ENCODE results near the gene MVB12B. TPM values are rescaled to one million over a fixed set of nuclear protein-coding genes. Genes with fewer than 3 reads are reported as not detected.
A peak's percentile ranks its signal among the peaks of the same experiment; 100 is the strongest.

Gene MVB12B
- total RNA-seq, 2 donors from 2014 or later = 18.6 to 19.7 TPM

GRCh38 chr9:126515873-126516505 lies 189.4 kb downstream of the MVB12B start:
- Mint-ChIP-seq H3K27me3 (ENCODE audit: insufficient read depth) (peaks cover 8% of the 10 kb centered on the region), H3K4me1 (peaks cover 56% of the 10 kb centered on the region), H3K36me3 (ENCODE audit: low read depth) (no peaks in the 10 kb centered on the region), H3K9me3 (no peaks in the 10 kb centered on the region), H3K4me3 (no peak overlapping the region), H3K27ac (peak overlapping the region; percentile 56)
- DNase-seq = no peak
- TF ChIP-seq, protein P1, sequence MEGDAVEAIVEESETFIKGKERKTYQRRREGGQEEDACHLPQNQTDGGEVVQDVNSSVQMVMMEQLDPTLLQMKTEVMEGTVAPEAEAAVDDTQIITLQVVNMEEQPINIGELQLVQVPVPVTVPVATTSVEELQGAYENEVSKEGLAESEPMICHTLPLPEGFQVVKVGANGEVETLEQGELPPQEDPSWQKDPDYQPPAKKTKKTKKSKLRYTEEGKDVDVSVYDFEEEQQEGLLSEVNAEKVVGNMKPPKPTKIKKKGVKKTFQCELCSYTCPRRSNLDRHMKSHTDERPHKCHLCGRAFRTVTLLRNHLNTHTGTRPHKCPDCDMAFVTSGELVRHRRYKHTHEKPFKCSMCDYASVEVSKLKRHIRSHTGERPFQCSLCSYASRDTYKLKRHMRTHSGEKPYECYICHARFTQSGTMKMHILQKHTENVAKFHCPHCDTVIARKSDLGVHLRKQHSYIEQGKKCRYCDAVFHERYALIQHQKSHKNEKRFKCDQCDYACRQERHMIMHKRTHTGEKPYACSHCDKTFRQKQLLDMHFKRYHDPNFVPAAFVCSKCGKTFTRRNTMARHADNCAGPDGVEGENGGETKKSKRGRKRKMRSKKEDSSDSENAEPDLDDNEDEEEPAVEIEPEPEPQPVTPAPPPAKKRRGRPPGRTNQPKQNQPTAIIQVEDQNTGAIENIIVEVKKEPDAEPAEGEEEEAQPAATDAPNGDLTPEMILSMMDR (conservative IDR thresholded peaks at IDR 0.05) = no peak
- 69 to 75% methylated on average over 7 to 13 of the region's 14 CpGs for WGBS, 2 experiments (ENCODE audit: insufficient coverage in 1 of 2, insufficient read length in 1 of 2)
- Histone ChIP-seq H3K27me3 (ENCODE audit: control insufficient read depth, insufficient read depth, low read length, poor library complexity, severe bottlenecking) (no peaks in the 10 kb centered on the region), H3K9ac (ENCODE audit: extremely low read depth, low read length, poor library complexity, severe bottlenecking) (no peak overlapping the region), H3K4me3 (ENCODE audit: low read length) (no peak overlapping the region), H3K27ac (ENCODE audit: low read depth, low read length) (no peak overlapping the region), H3K9me3 (ENCODE audit: control insufficient read depth, low read length) (no peaks in the 10 kb centered on the region), H3K4me1 (ENCODE audit: control insufficient read depth, insufficient read depth, low read length) (peaks cover 34% of the 10 kb centered on the region), H3K36me3 (ENCODE audit: control insufficient read depth, insufficient read depth, low read length) (no peaks in the 10 kb centered on the region)

GRCh38 chr9:126516561-126516935 lies 189.9 kb downstream of the MVB12B start:
- H3K27me3 ChIP-seq (ENCODE audit: control insufficient read depth, insufficient read depth, low read length, poor library complexity, severe bottlenecking) = no peaks in the 10 kb centered on the region
- no peak overlapping the region for H3K9ac ChIP-seq (ENCODE audit: extremely low read depth, low read length, poor library complexity, severe bottlenecking)
- no peaks in the 10 kb centered on the region for H3K9me3 ChIP-seq (ENCODE audit: control insufficient read depth, low read length)
- H3K36me3 ChIP-seq (ENCODE audit: control insufficient read depth, insufficient read depth, low read length) = no peaks in the 10 kb centered on the region
- Mint-ChIP-seq H3K4me1 (peaks cover 62% of the 10 kb centered on the region), H3K36me3 (ENCODE audit: low read depth) (no peaks in the 10 kb centered on the region), H3K9me3 (no peaks in the 10 kb centered on the region), H3K4me3 (no peak overlapping the region), H3K27ac (peak overlapping the region; percentile 56), H3K27me3 (ENCODE audit: insufficient read depth) (peaks cover 8% of the 10 kb centered on the region)
- no peak overlapping the region for H3K4me3 ChIP-seq (ENCODE audit: low read length)
- TF ChIP-seq, protein P1 (conservative IDR thresholded peaks at IDR 0.05) = no peak
- H3K4me1 ChIP-seq (ENCODE audit: control insufficient read depth, insufficient read depth, low read length) = peaks cover 40% of the 10 kb centered on the region
- 71 to 78% methylated on average over 4 to 8 of the region's 8 CpGs for WGBS, 2 experiments (ENCODE audit: insufficient coverage in 1 of 2, insufficient read length in 1 of 2)
- DNase-seq = no peak
- H3K27ac ChIP-seq (ENCODE audit: low read depth, low read length) = no peak overlapping the region

DNA sequence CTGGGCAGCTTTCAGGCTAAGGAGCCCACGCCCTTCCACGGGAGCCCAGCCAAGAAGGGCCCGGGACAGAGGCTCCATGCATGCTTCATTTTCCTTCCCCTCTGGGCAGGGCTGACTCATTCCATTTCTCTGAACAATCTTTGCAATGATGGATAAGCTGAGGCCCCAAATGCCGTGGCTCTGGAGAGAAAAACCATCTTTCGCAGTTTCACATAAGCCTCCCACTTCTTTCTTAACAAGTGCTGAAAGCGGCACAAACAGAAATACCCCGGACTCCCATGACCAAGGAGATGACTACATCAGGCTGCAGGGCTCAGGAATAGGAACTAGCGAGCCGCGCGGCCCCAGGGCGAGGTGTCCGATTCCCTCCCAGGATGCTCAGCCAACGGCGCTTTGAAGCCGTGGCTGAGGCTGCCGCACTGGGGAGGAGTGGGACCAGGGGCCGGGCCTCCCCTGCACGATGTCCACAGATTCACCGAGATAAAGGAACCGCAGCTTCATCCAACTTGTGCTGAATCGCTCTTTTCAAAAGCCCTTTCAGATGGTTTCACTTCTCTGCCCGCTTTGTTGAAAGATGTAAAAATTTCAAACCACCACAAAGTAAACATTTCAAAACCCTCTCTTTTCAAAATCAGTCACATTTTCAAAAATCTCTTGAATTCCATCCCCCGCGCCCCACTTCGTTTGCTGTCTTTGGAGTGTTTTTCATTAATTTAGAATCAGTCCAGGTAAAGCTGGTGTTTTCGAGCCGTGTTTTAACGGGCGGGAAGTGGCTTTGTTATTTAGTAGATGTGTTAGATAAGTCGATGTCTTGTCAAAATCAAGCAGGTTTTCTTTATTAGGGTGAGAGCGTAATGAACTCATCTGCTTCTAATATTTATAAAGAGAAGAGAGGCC lies 190.6 kb downstream of the MVB12B start:
- Histone ChIP-seq H3K27ac (ENCODE audit: low read depth, low read length) (no peak overlapping the region), H3K9ac (ENCODE audit: extremely low read depth, low read length, poor library complexity, severe bottlenecking) (peak overlapping the region; percentile 31), H3K9me3 (ENCODE audit: control insufficient read depth, low read length) (no peaks in the 10 kb centered on the region), H3K4me1 (ENCODE audit: control insufficient read depth, insufficient read depth, low read length) (peaks cover 43% of the 10 kb centered on the region), H3K27me3 (ENCODE audit: control insufficient read depth, insufficient read depth, low read length, poor library complexity, severe bottlenecking) (no peaks in the 10 kb centered on the region), H3K36me3 (ENCODE audit: control insufficient read depth, insufficient read depth, low read length) (no peaks in the 10 kb centered on the region), H3K4me3 (ENCODE audit: low read length) (peak overlapping the region; percentile 56)
- Mint-ChIP-seq H3K27me3 (ENCODE audit: insufficient read depth) (peaks cover 8% of the 10 kb centered on the region), H3K4me1 (peaks cover 64% of the 10 kb centered on the region), H3K9me3 (no peaks in the 10 kb centered on the region), H3K36me3 (ENCODE audit: low read depth) (no peaks in the 10 kb centered on the region), H3K27ac (peak overlapping the region; percentile 13), H3K4me3 (peak overlapping the region; percentile 30)
- DNase-seq = peak; percentile 87
- TF ChIP-seq, protein P1 (conservative IDR thresholded peaks at IDR 0.05) = no peak
- 21% methylated on average over 23 to 31 of the region's 32 CpGs for WGBS, 2 experiments (ENCODE audit: insufficient coverage in 1 of 2, insufficient read length in 1 of 2)

Measured in endodermal cell (in vitro differentiated cells).